Measurements from ENCODE around the gene AHI1.

The AHI1 gene

DNA sequence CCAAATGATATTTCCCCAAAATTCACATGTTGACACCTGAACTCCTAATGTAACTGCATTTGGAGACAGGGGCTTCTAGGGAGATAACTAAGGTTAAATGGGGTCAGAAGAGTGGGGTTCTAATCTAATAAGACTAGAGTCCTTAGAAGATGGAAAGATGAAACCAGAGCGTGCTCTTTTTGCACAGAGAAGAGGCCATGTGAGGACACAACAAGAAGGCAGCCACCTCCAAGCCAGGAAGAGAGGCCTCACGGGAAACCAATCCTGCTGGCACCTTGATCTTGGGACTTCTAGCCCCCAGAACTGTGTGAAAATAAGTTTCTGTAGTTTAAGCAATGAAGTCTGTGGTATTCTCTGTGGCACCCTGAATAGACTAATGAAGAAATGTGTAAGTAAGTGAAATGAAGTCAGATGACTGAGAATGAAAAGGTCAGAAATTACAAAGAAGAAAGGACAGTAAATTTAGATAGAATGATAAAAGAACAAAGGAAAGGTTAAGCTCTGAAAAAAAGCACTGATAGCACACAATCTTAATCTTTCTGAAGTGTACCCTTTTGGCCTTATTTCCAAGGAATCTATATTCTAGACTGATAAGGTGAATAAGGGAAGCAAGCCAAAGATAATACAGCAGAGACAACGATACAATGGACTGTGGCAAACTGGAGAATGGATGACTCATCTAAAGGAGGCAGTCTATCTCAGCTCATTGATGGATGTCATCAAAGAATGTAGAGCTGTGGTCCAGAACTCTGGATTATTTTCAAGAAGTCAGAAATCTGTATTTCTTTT is 206.1 kb downstream of the AHI1 start:
- H3K9me3 Mint-ChIP-seq = peaks cover 9% of the 10 kb centered on the region
- H3K4me1 Mint-ChIP-seq (ENCODE audit: low read depth) = peaks cover 20% of the 10 kb centered on the region
- intact Hi-C loops (cut with micrococcal nuclease) = no loop called here
- no peaks in the 10 kb centered on the region for H3K36me3 Mint-ChIP-seq (ENCODE audit: low read depth)
- no peak overlapping the region for H3K4me3 Mint-ChIP-seq
- no peaks in the 10 kb centered on the region for H3K27me3 Mint-ChIP-seq
- H3K27ac Mint-ChIP-seq = no peak overlapping the region

DNA sequence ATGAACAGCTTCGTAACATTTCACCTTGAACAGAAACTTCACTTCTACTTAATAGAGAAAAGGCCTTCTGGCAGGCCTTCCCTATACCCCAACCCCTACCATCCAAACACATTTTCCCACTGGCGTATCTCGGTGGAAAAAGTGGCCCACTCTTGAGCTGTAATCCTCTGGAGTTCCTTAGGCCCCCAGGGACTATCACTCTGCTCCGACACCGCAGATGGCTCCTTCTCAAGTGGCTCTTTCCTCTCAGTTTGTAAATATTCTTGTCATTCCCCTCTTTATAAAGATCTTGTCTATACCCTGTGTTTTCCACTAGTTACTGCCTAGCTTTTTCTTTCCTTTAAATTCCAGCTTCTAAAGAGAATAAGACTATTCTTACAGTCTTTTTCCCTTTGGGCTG is 207.7 kb downstream of the AHI1 start:
- Mint-ChIP-seq H3K4me1 (ENCODE audit: low read depth) (peaks cover 26% of the 10 kb centered on the region), H3K4me3 (no peak overlapping the region), H3K9me3 (no peaks in the 10 kb centered on the region), H3K36me3 (ENCODE audit: low read depth) (no peaks in the 10 kb centered on the region), H3K27ac (no peak overlapping the region), H3K27me3 (no peaks in the 10 kb centered on the region)
- intact Hi-C loops (cut with micrococcal nuclease) = loop anchor here (10.0 kb wide), 1 partner anchor 115 kb away; no protein-coding TSS in a partner anchor

DNA sequence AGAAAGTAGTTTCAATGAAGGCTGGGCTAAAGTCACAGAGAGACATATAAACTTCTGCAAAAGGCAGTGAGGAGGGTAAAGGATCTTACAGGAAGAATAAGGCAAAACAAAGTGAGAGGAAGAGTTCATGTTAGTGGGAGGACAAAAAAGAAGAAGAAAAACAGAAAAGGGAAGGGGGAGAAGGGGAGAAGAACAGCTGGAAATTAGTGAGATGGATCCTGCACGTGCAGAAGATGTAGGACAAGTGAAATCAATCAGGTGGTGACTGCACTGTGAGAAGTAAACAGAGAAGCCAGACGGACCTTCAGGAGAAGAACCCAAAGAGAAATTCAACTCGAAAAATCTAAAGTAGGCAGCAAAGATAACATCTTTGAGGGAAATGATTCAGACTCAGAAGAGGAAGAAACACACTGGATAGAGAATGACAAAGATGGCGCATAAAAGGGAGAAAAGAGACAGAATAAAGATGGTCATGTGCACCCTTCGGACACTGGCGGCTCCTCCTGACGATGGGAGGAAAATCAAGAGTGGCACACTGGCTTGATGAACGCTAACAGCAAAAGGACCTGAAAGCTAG is 210.5 kb downstream of the AHI1 start:
- peaks cover 31% of the 10 kb centered on the region for H3K4me1 Mint-ChIP-seq (ENCODE audit: low read depth)
- no peaks in the 10 kb centered on the region for H3K27me3 Mint-ChIP-seq
- H3K36me3 Mint-ChIP-seq (ENCODE audit: low read depth) = no peaks in the 10 kb centered on the region
- no peaks in the 10 kb centered on the region for H3K9me3 Mint-ChIP-seq
- peak overlapping the region; percentile 89 for H3K27ac Mint-ChIP-seq
- H3K4me3 Mint-ChIP-seq = peak overlapping the region; percentile 73
- intact Hi-C loops (cut with micrococcal nuclease) = loop anchor here (10.0 kb wide), 1 partner anchor 112 kb away; no protein-coding TSS in a partner anchor

DNA sequence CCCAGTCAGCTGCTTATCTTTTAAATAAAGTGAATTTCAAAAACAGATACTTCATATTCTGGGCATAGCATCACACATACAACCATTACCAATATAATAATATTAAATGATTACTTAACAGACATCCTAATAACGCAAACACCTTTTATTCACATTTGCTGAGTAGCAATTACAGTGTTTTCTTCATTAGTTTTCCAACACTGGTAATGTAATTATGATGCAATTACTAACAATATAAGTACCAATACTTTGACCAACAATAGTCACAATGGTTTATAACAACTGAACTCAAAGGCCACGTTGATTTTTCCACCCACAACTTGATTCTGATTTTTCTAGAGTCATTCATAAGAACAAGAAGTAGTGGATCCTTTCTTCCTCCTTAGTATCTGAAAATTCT is 212.4 kb downstream of the AHI1 start:
- Mint-ChIP-seq H3K9me3 (no peaks in the 10 kb centered on the region), H3K27me3 (no peaks in the 10 kb centered on the region), H3K4me3 (no peak overlapping the region), H3K4me1 (ENCODE audit: low read depth) (peaks cover 49% of the 10 kb centered on the region), H3K27ac (no peak overlapping the region), H3K36me3 (ENCODE audit: low read depth) (no peaks in the 10 kb centered on the region)
- intact Hi-C loops (cut with micrococcal nuclease) = loop anchor here (10.0 kb wide), 1 partner anchor 110 kb away; no protein-coding TSS in a partner anchor

DNA sequence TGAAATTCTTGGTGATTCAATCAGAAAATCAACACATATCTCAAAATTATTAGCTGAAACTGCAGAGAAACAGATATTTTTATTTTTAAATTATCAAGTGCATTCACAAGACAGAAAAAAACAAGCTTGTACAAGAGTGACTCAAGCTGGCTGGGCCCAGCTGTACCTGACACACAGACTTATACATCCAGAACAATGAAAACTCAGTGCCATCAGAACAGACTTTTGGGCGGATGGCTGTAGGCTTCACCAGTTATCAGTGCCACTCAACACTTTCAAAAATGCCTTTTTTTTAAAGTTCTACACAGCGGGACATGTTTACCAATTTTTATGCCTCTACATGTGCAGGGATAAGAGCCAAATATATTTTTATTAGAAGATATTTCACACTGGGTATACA is 213.6 kb downstream of the AHI1 start:
- no peak overlapping the region for H3K27ac Mint-ChIP-seq
- H3K27me3 Mint-ChIP-seq = no peaks in the 10 kb centered on the region
- intact Hi-C loops (cut with micrococcal nuclease) = loop anchor here (10.0 kb wide), 1 partner anchor 109 kb away; no protein-coding TSS in a partner anchor
- H3K36me3 Mint-ChIP-seq (ENCODE audit: low read depth) = no peaks in the 10 kb centered on the region
- no peaks in the 10 kb centered on the region for H3K9me3 Mint-ChIP-seq
- H3K4me3 Mint-ChIP-seq = no peak overlapping the region
- peaks cover 55% of the 10 kb centered on the region for H3K4me1 Mint-ChIP-seq (ENCODE audit: low read depth)

DNA sequence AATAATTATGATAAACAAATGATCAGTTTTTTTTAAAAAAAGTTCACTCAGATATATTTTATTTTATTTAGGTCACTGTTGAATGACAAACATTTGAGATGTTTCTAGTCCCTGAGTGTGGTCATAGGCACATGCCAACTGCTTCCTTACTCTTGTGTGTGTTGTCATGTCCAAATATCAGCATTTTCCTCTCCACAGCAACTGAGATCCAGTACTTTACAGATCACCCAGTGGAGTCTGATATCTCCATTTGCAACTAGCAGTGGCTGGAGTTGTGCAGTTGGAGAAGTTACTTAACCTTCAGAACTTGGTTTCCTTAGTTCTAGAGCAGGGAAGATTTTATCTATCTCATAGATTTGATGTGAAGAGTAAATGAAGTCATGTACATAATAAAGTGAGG is 215.1 kb downstream of the AHI1 start:
- Mint-ChIP-seq H3K9me3 (no peaks in the 10 kb centered on the region), H3K4me3 (no peak overlapping the region), H3K27ac (no peak overlapping the region), H3K27me3 (no peaks in the 10 kb centered on the region), H3K36me3 (ENCODE audit: low read depth) (no peaks in the 10 kb centered on the region), H3K4me1 (ENCODE audit: low read depth) (peaks cover 48% of the 10 kb centered on the region)
- intact Hi-C loops (cut with micrococcal nuclease) = loop anchor here (10.0 kb wide), 1 partner anchor 108 kb away; no protein-coding TSS in a partner anchor

DNA sequence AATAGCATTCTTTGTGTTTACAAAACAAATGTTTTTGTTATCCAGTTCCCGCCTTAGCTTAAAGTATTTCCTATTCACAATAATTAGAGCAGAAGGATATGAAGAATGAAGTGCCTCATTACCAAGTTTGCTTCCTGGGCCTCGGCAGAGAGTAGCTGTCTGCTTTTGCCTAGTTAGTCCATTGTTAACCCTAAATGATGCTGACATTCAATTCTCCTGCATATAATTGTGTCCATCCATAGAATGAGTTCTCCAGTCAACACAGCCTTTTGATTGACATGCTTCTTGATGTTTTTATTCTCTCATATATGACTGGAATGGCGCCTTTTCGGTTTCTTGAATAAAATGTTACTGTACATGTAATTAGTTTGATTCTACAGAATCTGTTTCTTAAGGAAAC is 215.6 kb downstream of the AHI1 start:
- intact Hi-C loops (cut with micrococcal nuclease) = loop anchor here (10.0 kb wide), 1 partner anchor 107 kb away; no protein-coding TSS in a partner anchor
- H3K4me3 Mint-ChIP-seq = no peak overlapping the region
- no peaks in the 10 kb centered on the region for H3K36me3 Mint-ChIP-seq (ENCODE audit: low read depth)
- no peaks in the 10 kb centered on the region for H3K27me3 Mint-ChIP-seq
- peaks cover 44% of the 10 kb centered on the region for H3K4me1 Mint-ChIP-seq (ENCODE audit: low read depth)
- no peaks in the 10 kb centered on the region for H3K9me3 Mint-ChIP-seq
- peak overlapping the region; percentile 58 for H3K27ac Mint-ChIP-seq

DNA sequence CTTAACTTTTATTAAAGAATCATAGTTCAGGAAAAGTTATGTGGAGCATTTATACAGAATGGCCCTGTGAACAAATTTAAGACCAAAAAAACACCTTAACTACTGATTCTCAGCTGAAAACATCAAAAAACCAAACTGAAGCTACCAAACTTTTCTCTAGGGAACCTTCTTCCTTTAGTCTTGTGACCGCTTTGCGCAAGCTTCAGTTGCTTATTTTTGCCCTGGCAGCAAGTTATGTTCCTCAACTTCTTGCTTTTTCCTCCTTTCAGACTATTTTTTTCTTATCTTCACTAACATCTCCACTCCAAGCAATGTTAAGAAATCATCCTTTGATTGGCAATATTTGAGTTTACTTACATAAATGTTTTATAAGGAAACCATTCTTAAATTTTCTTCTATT is 216.3 kb downstream of the AHI1 start:
- Mint-ChIP-seq H3K4me1 (ENCODE audit: low read depth) (peaks cover 36% of the 10 kb centered on the region), H3K36me3 (ENCODE audit: low read depth) (no peaks in the 10 kb centered on the region), H3K4me3 (no peak overlapping the region), H3K27me3 (no peaks in the 10 kb centered on the region), H3K27ac (peak overlapping the region; percentile 58), H3K9me3 (no peaks in the 10 kb centered on the region)
- intact Hi-C loops (cut with micrococcal nuclease) = loop anchor here (10.0 kb wide), 1 partner anchor 106 kb away; no protein-coding TSS in a partner anchor

DNA sequence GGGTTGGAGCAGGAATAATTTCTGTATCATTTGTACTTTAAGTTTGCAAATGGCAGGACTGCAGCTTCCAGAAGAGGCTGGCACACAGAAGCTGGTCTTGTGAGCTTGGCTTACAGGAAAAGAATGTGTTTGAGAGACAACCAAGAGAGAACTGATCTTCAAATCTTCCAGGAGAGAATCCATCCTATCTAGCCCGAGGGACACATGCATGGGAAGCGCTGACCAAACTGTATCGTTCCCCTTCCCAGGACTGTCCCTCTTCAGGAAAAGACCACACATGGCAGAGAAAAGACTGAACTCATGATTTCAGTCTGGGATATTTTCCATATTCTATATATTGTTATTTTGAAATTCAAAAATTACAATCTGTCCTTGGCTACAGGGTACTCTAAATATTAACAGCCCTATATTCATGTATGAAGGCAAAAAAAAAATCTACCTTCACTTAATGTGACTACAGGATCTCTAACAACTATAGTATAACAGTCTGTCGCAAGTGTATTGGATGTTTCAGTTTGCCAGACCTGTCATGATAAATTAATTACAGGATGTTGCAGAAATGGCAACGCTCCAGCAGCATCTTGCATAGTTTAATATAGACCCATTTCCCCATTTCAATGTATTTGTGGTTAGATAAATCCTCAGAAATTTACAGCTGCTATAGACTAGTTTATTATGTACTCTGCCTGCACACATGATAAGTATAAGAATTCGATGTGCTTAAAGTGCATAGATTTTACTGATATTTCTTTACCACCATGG is 217.0 kb downstream of the AHI1 start:
- Mint-ChIP-seq H3K9me3 (no peaks in the 10 kb centered on the region), H3K4me3 (no peak overlapping the region), H3K27ac (peak overlapping the region; percentile 58), H3K4me1 (ENCODE audit: low read depth) (peaks cover 35% of the 10 kb centered on the region), H3K36me3 (ENCODE audit: low read depth) (no peaks in the 10 kb centered on the region), H3K27me3 (no peaks in the 10 kb centered on the region)
- intact Hi-C loops (cut with micrococcal nuclease) = loop anchor here (10.0 kb wide), 1 partner anchor 106 kb away; no protein-coding TSS in a partner anchor

DNA sequence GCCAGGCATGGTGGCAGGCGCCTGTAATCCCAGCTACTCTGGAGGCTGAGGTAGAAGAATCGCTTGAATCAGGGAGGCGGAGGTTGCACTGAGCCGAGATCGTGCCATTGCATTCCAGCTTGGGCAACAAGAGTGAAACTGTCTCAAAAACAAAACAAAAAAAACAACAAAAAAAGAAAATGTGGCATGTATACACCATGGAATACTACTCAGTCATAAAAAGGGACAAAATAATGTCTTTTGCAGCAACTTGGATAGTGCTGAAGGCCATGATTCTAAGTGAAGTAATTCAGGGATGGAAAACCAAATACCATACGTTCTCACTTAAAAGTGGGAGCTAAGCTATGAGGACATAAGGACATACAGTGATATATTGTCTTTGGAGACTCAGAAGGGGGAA is 220.1 kb downstream of the AHI1 start:
- H3K27me3 Mint-ChIP-seq = no peaks in the 10 kb centered on the region
- no peak overlapping the region for H3K27ac Mint-ChIP-seq
- peaks cover 38% of the 10 kb centered on the region for H3K4me1 Mint-ChIP-seq (ENCODE audit: low read depth)
- H3K4me3 Mint-ChIP-seq = no peak overlapping the region
- intact Hi-C loops (cut with micrococcal nuclease) = no loop called here
- no peaks in the 10 kb centered on the region for H3K9me3 Mint-ChIP-seq
- no peaks in the 10 kb centered on the region for H3K36me3 Mint-ChIP-seq (ENCODE audit: low read depth)

DNA sequence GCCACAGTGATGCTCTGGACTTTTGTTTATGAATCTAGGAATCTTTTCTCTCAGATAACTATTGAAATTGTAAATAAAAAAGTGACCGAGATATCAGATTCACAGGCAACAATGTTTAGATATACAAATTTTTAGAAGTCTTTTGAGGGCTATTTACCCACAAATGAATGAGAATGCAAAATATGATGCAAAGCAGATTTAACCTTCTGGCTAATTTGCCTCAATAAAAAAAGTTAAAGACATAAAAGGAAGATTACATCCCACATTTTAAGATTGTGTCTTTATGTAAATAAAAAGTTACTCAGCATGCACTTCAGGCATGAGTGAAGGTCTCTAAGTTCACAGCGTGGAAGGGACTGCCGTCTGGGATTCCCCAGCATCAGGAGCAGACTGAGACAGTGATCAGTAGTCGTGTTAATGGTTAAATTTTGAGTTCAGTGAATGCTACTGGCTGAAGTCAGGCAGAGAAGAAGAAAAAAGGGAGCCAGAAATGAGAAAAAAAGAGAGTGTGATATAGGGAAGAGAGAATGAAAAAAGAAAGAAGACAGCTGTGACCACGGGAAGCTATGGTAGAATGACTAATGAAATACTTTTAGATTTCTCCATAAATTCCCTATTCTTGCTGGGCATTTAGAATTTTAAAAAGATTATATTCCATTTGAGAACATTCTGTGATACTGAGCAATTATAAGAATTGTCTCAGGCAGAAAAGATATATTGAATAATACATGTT is 222.8 kb downstream of the AHI1 start:
- no peak overlapping the region for H3K27ac Mint-ChIP-seq
- H3K9me3 Mint-ChIP-seq = no peaks in the 10 kb centered on the region

DNA sequence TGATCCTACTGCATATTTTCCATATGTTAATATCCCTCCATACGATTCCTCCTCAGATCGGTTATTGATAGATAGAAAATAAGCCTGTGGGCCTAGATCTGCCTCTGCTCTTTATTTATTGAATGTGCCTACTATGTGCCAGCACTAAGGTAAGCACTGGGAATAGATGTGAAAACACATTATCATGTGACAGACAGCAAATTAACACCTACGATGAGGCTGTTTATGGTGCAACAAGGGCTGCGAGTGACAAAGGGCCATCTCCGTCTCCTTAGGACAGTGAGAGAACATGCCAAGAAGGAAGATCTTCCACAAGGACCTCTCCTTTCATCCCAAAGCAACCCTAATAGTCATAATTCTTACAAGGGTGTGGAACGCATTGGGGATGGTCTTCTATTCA is 225.9 kb downstream of the AHI1 start:
- intact Hi-C loops (cut with micrococcal nuclease) = no loop called here
- H3K9me3 Mint-ChIP-seq = no peaks in the 10 kb centered on the region
- no peaks in the 10 kb centered on the region for H3K27me3 Mint-ChIP-seq
- H3K27ac Mint-ChIP-seq = no peak overlapping the region
- H3K4me1 Mint-ChIP-seq (ENCODE audit: low read depth) = peaks cover 22% of the 10 kb centered on the region
- no peak overlapping the region for H3K4me3 Mint-ChIP-seq
- H3K36me3 Mint-ChIP-seq (ENCODE audit: low read depth) = no peaks in the 10 kb centered on the region

More for the DNA sequence above, 222.8 kb downstream of the AHI1 start:
- Mint-ChIP-seq H3K4me1 (ENCODE audit: low read depth) (peaks cover 24% of the 10 kb centered on the region), H3K36me3 (ENCODE audit: low read depth) (no peaks in the 10 kb centered on the region), H3K4me3 (no peak overlapping the region), H3K27me3 (no peaks in the 10 kb centered on the region)
- intact Hi-C loops (cut with micrococcal nuclease) = no loop called here

DNA sequence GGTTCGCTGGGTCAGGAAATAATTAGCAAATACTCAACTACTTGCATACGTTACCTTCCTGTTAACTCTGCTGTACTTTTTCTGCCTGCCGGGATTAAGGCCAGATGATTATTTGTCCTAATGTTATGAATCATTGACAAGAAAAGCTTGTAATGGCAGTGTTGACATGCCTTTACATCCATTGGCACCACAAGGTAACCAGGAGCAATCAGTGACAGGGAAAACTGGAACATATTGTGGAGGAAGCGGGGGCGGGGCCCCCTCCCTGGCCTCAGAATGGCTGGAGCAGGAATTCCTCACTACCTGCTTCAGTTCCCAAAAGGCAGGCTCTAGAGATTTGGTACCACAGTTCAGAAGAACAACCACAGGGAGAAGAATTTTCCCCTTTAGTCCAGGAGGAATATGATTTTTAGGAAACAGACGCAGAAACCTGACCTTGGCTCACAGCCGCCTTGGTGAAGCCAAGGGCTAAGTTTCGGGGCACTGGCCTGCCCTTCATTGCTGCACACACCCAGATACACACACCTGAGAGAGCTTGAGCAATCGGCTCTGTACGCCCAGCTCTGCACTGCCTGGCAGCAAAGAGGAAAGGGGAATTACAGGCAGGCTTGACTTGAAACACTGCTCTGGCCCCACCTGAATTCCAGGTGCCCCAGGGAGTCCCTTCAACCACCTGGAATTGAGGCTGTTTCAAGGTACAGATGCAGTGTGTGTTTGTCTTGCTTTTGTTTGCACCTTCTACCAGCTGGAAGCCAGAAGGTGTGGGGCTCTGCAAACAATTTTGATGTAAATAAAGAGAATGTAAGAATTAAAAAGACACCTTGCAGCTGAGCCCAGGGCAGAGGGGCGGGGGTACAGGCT is 226.6 kb downstream of the AHI1 start:
- peaks cover 22% of the 10 kb centered on the region for H3K4me1 Mint-ChIP-seq (ENCODE audit: low read depth)
- H3K27ac Mint-ChIP-seq = no peak overlapping the region
- no peaks in the 10 kb centered on the region for H3K9me3 Mint-ChIP-seq
- intact Hi-C loops (cut with micrococcal nuclease) = no loop called here
- H3K4me3 Mint-ChIP-seq = no peak overlapping the region
- no peaks in the 10 kb centered on the region for H3K36me3 Mint-ChIP-seq (ENCODE audit: low read depth)
- H3K27me3 Mint-ChIP-seq = no peaks in the 10 kb centered on the region

Measured in dendritic cell treated with granulocyte-macrophage colony-stimulating factor and Interleukin-4, amounts not matched to agents 40 ng/mL and 50 ng/mL, for 4 days (primary cell).